ENCODE data around the gene ESPL1.

ESPL1 gene

GRCh38 chr12:53227836-53228235, 40.3 kb upstream of the ESPL1 start:
- Histone ChIP-seq H4K20me1 (no peaks in the 10 kb centered on the region), H3K4me2 (peak overlapping the region in 5 of 11 experiments; percentile 9 to 56 (median 53); a peak in 8 of 22 replicates), H3K4me1 (peaks cover 46 to 92% (median 75%) of the 10 kb centered on the region in 10 experiments), H3K36me3 (peaks cover 0 to 20% (median 0%) of the 10 kb centered on the region in 11 experiments; a peak in 8 of 22 replicates), H3K4me3 (no peak overlapping the region), H3K27me3 (no peaks in the 10 kb centered on the region), H3K27ac (peak overlapping the region in 2 of 11 experiments; percentile 15 to 25; a peak in 1 of 22 replicates), H3K9ac (0 out of 22 replicates have a peak overlapping the region, but pooled peaks of 1 of the 11 experiments have one; percentile 2), H3K9me3 (replicated peaks in 1 of 11) (no peaks in the 10 kb centered on the region)
- TF ChIP-seq Cebpa-rat (IDR thresholded peaks at IDR 0.05), result no peak

GRCh38 chr12:53229454-53229853, 38.6 kb upstream of the ESPL1 start:
- Histone ChIP-seq H4K20me1 (no peaks in the 10 kb centered on the region), H3K27me3 (no peaks in the 10 kb centered on the region), H3K27ac (0 out of 22 replicates have a peak overlapping the region, but pooled peaks of 2 of the 11 experiments have one; percentile 1 to 7), H3K4me2 (peak overlapping the region in 6 of 11 experiments; percentile 13 to 56 (median 45); a peak in 9 of 22 replicates), H3K4me3 (no peak overlapping the region), H3K9ac (no peak overlapping the region), H3K9me3 (replicated peaks in 1 of 11) (no peaks in the 10 kb centered on the region), H3K4me1 (peaks cover 46 to 91% (median 74%) of the 10 kb centered on the region in 10 experiments), H3K36me3 (peaks cover 0 to 20% (median 0%) of the 10 kb centered on the region in 11 experiments; a peak in 8 of 22 replicates)
- no peak for TF ChIP-seq Cebpa-rat (IDR thresholded peaks at IDR 0.05)

GRCh38 chr12:53230108-53230845, 37.8 kb upstream of the ESPL1 start:
- H3K27ac ChIP-seq, result no peak overlapping the region; a peak in 1 of 22 replicates
- peaks cover 46 to 91% (median 74%) of the 10 kb centered on the region in 10 experiments for H3K4me1 ChIP-seq
- peak overlapping the region in 10 of 11 experiments; percentile 3 to 92 (median 36); a peak in 9 of 22 replicates for H3K4me2 ChIP-seq
- H3K9ac ChIP-seq, result no peak overlapping the region
- no peak overlapping the region for H3K4me3 ChIP-seq
- no peaks in the 10 kb centered on the region for H3K27me3 ChIP-seq
- H4K20me1 ChIP-seq, result no peaks in the 10 kb centered on the region
- peaks cover 0 to 20% (median 0%) of the 10 kb centered on the region in 11 experiments; a peak in 8 of 22 replicates for H3K36me3 ChIP-seq
- H3K9me3 ChIP-seq (replicated peaks in 1 of 11), result no peaks in the 10 kb centered on the region
- TF ChIP-seq Cebpa-rat (IDR thresholded peaks at IDR 0.05), result no peak

GRCh38 chr12:53231671-53231920, 36.5 kb upstream of the ESPL1 start:
- peak overlapping the region; percentile 73 to 84 (median 80); a peak in 21 of 22 replicates for H3K9ac ChIP-seq
- H3K4me3 ChIP-seq, result peak overlapping the region; percentile 60 to 79 (median 69)
- peaks cover 53 to 93% (median 76%) of the 10 kb centered on the region in 10 experiments for H3K4me1 ChIP-seq
- no peak for TF ChIP-seq Cebpa-rat (IDR thresholded peaks at IDR 0.05)
- no peaks in the 10 kb centered on the region for H3K9me3 ChIP-seq (replicated peaks in 1 of 11)
- no peaks in the 10 kb centered on the region for H3K27me3 ChIP-seq
- H3K27ac ChIP-seq, result peak overlapping the region; percentile 35 to 82 (median 76); a peak in 21 of 22 replicates
- peaks cover 0 to 17% (median 0%) of the 10 kb centered on the region in 11 experiments; a peak in 8 of 22 replicates for H3K36me3 ChIP-seq
- peak overlapping the region; percentile 87 to 97 (median 94) for H3K4me2 ChIP-seq
- H4K20me1 ChIP-seq, result no peaks in the 10 kb centered on the region

- no peak for TF ChIP-seq Cebpa-rat (IDR thresholded peaks at IDR 0.05)
- Histone ChIP-seq H3K4me2 (peak within 1 kb of the TSS; percentile 90 to 99 (median 96)), H3K4me1 (peaks cover 58 to 96% (median 81%) of the 10 kb centered on the region in 10 experiments), H3K9me3 (replicated peaks in 1 of 11) (no peaks in the 10 kb centered on the region), H3K36me3 (peaks cover 0 to 12% (median 0%) of the 10 kb centered on the region in 11 experiments; a peak in 8 of 22 replicates), H3K27me3 (no peaks in the 10 kb centered on the region), H4K20me1 (no peaks in the 10 kb centered on the region), H3K9ac (peak within 1 kb of the TSS; percentile 73 to 84 (median 80)), H3K27ac (peak within 1 kb of the TSS; percentile 35 to 82 (median 76); a peak in 21 of 22 replicates), H3K4me3 (peak within 1 kb of the TSS; percentile 60 to 79 (median 69))
Observed at GRCh38 chr12:53231921-53232645, 36.0 kb upstream of the ESPL1 start, which contains the start of gene RARG. Gene RARG (minus strand): TSS chr12:53232209. CDS start chr12:53227545, 4,664 bp downstream.

DNA sequence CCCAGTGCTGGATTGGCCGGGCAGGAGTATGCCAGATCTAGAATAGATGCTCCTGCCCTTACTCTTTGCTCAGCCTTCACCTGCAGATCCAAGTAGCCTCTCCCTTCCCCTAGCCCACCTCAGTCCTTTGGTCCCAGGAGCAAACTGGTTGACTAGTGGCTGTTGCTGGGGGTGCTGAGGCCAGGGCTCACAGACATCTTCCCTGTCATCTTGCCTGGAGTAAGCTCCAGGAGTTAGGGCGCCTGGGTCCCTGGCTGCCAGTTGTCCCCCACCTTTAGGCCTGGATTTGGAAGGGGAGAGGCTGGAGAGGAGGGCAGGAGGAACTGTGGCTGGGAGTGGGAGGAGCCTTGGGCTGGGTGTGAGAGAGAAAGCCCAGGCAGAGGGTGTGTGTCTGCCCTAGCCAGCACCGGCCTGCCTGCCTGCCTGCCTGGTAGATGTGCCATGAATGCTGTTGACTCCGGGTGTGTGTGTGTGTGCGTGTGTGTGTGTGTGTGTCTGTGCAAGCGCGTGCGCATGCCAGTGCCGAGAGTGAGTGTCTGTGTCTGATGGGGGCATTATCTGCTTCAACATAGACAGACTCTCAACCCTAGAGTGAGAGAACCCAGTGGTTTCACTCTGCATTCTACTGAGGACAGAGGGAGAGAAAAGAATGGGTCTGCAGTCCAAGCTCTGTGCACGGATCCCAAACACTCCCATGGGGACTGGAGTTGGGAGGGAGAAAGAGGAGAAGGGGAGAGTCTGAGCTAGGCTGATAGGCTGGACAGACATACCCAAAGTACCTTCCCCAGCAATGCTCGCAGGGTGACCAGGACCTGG, 35.2 kb upstream of the ESPL1 start:
- Histone ChIP-seq H3K4me3 (peak overlapping the region; percentile 53 to 73 (median 62)), H3K27ac (peak overlapping the region in 9 of 11 experiments; percentile 18 to 60 (median 49); a peak in 16 of 22 replicates), H3K4me1 (peaks cover 60 to 89% (median 77%) of the 10 kb centered on the region in 10 experiments), H3K9ac (peak overlapping the region; percentile 53 to 75 (median 71)), H3K9me3 (replicated peaks in 1 of 11) (no peaks in the 10 kb centered on the region), H4K20me1 (no peaks in the 10 kb centered on the region), H3K27me3 (no peaks in the 10 kb centered on the region), H3K4me2 (peak overlapping the region; percentile 88 to 99 (median 95)), H3K36me3 (peaks cover 0 to 4% (median 0%) of the 10 kb centered on the region in 11 experiments; a peak in 2 of 22 replicates)
- no peak for TF ChIP-seq Cebpa-rat (IDR thresholded peaks at IDR 0.05)

DNA sequence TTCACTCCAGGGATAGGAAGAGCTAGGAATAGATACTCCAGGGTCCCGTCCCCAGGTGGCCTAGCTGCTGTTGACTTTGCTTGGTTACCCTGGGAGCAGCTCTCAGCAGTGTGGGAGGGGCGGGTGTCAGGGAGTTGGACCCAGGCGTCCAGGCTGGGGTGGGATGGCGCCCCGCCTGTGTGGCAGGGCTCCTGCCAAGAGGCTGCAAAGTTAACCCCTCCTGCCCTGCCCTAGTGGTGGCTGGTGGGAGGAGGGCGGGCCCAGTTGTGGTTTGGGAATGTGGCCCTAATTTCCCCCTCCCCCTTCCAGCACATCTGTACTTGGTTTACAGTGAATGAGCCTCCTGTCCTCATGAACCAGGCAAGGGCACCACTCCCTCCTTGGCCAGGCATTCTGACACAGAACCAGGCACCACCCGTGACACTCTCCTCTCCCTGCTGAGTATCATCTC, 34.4 kb upstream of the ESPL1 start:
- Histone ChIP-seq H3K4me2 (peak overlapping the region; percentile 88 to 99 (median 95)), H3K4me3 (peak overlapping the region in 7 of 10 experiments; percentile 11 to 73 (median 58); a peak in 10 of 20 replicates), H3K9ac (peak overlapping the region in 8 of 11 experiments; percentile 28 to 75 (median 71); a peak in 12 of 22 replicates), H3K27me3 (no peaks in the 10 kb centered on the region), H3K27ac (peak overlapping the region in 9 of 11 experiments; percentile 2 to 51 (median 28); a peak in 12 of 22 replicates), H3K9me3 (replicated peaks in 1 of 11) (no peaks in the 10 kb centered on the region), H3K36me3 (no peaks in the 10 kb centered on the region), H4K20me1 (no peaks in the 10 kb centered on the region), H3K4me1 (peaks cover 60 to 80% (median 71%) of the 10 kb centered on the region in 10 experiments)
- no peak for TF ChIP-seq Cebpa-rat (IDR thresholded peaks at IDR 0.05)
